ENCODE data around the gene CCL28.
"Not testable (repeated sequence)": the region's sequence is repeated elsewhere in the genome, so short reads cannot be mapped to it uniquely, and the experiment has no call there.

DNA sequence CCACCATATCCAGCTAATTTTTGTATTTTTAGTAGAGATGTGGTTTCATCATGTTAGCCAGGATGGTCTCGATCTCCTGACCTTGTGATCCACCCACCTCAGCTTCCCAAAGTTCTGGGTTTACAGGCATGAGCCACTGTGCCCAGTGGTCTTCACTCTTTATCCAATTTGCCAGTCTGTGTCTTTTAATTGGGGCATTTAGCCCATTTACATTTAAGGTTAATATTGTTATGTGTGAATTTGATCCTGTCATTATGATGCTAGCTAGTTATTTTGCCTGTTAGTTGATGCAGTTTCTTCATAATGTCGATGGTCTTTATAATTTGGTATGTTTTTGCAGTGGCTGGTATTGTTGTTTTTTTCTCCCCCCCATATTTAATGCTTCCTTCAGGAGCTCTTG, 47.0 kb downstream of the CCL28 start:
- TF ChIP-seq POLR2A (IDR thresholded peaks at IDR 0.05; ENCODE audit: extremely low read depth, insufficient read length); MYC (IDR thresholded peaks at IDR 0.05; ENCODE audit: low read depth, low read length): not testable (repeated sequence)
- TF ChIP-seq, protein P1, sequence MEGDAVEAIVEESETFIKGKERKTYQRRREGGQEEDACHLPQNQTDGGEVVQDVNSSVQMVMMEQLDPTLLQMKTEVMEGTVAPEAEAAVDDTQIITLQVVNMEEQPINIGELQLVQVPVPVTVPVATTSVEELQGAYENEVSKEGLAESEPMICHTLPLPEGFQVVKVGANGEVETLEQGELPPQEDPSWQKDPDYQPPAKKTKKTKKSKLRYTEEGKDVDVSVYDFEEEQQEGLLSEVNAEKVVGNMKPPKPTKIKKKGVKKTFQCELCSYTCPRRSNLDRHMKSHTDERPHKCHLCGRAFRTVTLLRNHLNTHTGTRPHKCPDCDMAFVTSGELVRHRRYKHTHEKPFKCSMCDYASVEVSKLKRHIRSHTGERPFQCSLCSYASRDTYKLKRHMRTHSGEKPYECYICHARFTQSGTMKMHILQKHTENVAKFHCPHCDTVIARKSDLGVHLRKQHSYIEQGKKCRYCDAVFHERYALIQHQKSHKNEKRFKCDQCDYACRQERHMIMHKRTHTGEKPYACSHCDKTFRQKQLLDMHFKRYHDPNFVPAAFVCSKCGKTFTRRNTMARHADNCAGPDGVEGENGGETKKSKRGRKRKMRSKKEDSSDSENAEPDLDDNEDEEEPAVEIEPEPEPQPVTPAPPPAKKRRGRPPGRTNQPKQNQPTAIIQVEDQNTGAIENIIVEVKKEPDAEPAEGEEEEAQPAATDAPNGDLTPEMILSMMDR (IDR thresholded peaks at IDR 0.05; ENCODE audit: low read depth, low read length): not testable (repeated sequence)
- TF ChIP-seq, protein P2, sequence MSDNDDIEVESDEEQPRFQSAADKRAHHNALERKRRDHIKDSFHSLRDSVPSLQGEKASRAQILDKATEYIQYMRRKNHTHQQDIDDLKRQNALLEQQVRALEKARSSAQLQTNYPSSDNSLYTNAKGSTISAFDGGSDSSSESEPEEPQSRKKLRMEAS (IDR thresholded peaks at IDR 0.05; ENCODE audit: low read depth, low read length): not testable (repeated sequence)
